ENCODE measurements around the gene TMEM121.
"Not testable (repeated sequence)": the region's sequence is repeated elsewhere in the genome, so short reads cannot be mapped to it uniquely, and the experiment has no call there.

The TMEM121 gene

GRCh38 chr14:105566248-105567163 lies 40.1 kb downstream of the TMEM121 start:
- H3K4me3 ChIP-seq (ENCODE audit: low read depth, low read length): not testable (repeated sequence)

- not testable (repeated sequence) for H3K4me3 ChIP-seq (ENCODE audit: low read depth, low read length)
These were observed 41.1 kb downstream of the TMEM121 start for GRCh38 chr14:105567164-105568103.

- H3K4me3 ChIP-seq (ENCODE audit: low read depth, low read length): not testable (repeated sequence)
These were observed 41.9 kb downstream of the TMEM121 start for GRCh38 chr14:105568140-105568843.

GRCh38 chr14:105568859-105569766 lies 42.7 kb downstream of the TMEM121 start:
- H3K4me3 ChIP-seq (ENCODE audit: low read depth, low read length): no peak overlapping the region
- no peak for TF ChIP-seq CTCF (IDR thresholded peaks at IDR 0.05; ENCODE audit: low read depth, low read length)

GRCh38 chr14:105570482-105570881 lies 44.1 kb downstream of the TMEM121 start:
- TF ChIP-seq CTCF (IDR thresholded peaks at IDR 0.05; ENCODE audit: low read depth, low read length): no peak
- H3K4me3 ChIP-seq (ENCODE audit: low read depth, low read length): no peak overlapping the region

- H3K4me3 ChIP-seq (ENCODE audit: low read depth, low read length): not testable (repeated sequence)
These were observed 45.0 kb downstream of the TMEM121 start for GRCh38 chr14:105571181-105571951.

GRCh38 chr14:105572063-105572462 lies 45.7 kb downstream of the TMEM121 start:
- not testable (repeated sequence) for H3K4me3 ChIP-seq (ENCODE audit: low read depth, low read length)

GRCh38 chr14:105573841-105574240 lies 47.5 kb downstream of the TMEM121 start:
- not testable (repeated sequence) for H3K4me3 ChIP-seq (ENCODE audit: low read depth, low read length)

GRCh38 chr14:105574411-105574810 lies 48.0 kb downstream of the TMEM121 start:
- not testable (repeated sequence) for H3K4me3 ChIP-seq (ENCODE audit: low read depth, low read length)

GRCh38 chr14:105575016-105575700 lies 48.8 kb downstream of the TMEM121 start:
- H3K4me3 ChIP-seq (ENCODE audit: low read depth, low read length): not testable (repeated sequence)
